GM18909 (cell line): Measurements from ENCODE around the gene METTL1.
"Not testable (repeated sequence)": the region's sequence is repeated elsewhere in the genome, so short reads cannot be mapped to it uniquely, and the experiment has no call there.

Experiments
- ATAC-seq: cut with Tn5 transposase; IDR thresholded peaks from one replicate; pipeline ENCODE4 v1.9.1; 2021; ENCODE audit warnings: mild to moderate bottlenecking; ENCODE audit not compliant: unreplicated experiment, poor library complexity

The METTL1 gene

DNA sequence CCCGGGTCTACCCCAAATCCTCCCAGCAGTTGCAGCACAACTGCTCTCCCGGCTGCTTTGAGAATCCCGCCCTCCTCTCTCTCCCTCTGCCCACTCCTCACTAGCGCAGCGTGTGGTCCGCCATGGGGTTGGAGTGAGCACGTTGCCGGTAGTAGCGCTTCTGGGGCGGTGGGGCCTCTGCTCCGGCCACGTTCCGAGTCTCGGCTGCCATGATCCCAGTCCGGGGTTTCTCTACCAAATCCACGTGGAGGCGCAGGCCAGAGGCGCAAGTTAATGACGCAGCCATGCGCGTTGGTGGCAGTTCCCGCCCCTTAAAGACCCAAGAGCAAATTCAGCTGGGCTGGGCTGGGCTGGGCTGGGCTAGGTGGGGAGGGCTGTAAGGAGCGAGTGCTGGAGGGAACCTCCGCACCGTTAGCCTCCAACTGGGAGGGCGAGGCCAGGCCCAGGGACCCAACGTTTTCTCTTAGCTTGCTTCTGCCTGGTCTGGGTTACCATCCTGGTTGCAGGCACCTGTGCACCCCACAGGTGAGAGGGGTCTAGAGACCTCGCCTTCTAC lies at the start of gene METTL1:
Gene METTL1, minus strand, starts transcription at position 233 of the 556 bp plus-strand sequence. Its CDS starts 22 bp downstream, at position 211.
- ATAC-seq = peak; percentile 85

DNA sequence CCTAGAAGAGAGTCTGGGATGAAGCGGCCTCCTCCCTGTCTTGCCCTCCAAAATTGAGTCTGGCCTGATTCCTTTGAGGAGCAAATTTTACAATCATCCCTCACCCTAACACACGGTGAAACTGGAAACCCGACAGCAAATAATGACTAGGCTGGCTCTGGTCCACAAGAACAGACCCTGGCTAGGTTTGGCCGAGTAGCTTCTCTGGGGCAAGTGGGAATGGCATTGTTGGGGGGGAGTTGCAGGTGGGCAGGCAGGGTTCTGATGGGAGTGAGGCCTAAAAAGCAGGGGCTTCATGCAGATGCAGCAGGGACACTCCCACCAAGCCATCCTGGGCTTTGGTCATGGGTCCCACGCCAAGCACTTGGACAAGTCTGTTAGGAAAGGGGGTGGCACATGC lies 49.1 kb upstream of the METTL1 start:
- ATAC-seq = not testable (repeated sequence)

DNA sequence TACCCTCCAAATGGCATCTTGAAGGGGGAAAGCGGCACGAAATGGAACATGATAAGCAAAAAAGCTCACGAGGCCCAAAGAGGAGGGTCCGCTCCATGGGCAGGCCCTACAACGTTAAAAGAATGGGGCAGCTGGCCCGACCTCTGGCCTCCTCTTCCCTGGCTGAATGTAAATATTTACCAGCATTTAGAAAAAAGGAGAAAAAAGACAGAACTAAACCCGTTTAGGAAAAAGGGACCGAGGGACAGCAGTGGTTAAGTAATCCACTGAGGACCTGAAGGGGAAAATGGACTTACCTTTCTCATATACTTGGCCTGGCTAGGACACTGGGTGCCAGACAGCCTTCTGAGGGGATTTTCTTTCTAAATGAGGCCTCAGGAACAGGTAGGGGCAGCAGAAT lies 48.2 kb upstream of the METTL1 start:
- not testable (repeated sequence) for ATAC-seq

DNA sequence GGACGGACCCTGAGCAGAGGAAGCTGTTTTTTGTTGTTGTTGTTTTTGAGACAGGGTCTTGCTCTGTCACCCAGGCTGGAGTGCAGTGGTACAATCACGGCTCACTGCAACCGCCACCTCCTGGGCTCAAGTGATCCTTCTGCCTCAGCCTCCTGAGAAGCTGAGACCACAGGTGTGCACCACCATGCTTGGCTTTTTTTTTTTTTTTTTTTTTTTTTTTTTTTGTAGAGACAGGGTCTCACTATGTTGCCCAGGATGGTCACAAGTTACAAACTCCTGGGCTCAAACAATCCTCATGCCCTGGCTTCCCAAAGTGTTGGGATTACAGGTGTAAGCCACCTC lies 46.1 kb upstream of the METTL1 start:
- not testable (repeated sequence) for ATAC-seq

DNA sequence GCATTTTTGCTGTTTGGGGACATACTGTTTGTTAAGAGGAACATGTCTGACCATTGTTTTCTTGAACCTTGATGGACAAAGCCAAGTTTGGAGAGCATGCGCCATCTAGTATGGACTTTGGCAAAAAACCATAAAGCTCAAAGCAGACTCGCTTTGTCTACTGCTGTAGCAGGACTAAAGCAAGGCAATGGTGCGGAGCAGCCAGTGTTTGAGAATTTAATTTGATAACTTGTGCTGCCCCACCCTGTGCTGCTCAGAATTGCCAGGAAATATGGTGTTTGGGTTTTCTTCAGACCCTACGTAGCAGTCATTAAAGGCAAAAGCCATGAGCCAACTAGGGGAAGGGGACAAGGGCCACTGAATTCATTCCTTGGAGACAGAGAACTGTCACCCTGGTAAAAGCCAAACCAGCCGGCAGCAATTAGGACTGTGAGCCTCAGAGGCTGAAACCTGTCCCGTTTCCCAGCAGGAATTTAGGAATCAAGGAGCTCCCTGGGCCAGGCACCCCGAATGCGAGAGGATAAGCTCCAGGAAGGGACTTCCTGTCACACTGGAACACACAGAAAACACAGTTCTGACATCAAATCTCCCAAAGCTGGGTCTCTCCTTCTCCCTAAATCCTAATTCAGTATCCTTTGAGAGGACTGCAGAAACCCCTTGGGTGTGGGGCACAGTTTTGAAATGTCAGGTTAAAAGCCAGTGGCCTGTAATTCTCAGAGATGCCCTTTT lies 45.5 kb upstream of the METTL1 start:
- no peak for ATAC-seq

DNA sequence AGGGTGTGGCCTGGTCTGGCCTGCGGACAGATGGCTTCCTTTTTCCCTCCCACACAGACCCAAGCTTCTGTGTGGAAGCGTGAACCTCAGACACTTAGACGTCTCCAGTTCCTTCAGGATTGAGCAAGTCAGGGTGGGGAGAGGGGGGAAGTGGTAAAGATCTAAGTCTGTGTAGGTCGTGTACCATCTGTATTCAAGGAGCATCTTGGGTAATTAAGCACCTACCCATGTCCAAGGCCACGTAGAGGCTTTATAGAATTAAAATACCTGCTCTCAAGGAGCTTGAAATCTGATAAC lies 44.9 kb upstream of the METTL1 start:
- no peak for ATAC-seq

DNA sequence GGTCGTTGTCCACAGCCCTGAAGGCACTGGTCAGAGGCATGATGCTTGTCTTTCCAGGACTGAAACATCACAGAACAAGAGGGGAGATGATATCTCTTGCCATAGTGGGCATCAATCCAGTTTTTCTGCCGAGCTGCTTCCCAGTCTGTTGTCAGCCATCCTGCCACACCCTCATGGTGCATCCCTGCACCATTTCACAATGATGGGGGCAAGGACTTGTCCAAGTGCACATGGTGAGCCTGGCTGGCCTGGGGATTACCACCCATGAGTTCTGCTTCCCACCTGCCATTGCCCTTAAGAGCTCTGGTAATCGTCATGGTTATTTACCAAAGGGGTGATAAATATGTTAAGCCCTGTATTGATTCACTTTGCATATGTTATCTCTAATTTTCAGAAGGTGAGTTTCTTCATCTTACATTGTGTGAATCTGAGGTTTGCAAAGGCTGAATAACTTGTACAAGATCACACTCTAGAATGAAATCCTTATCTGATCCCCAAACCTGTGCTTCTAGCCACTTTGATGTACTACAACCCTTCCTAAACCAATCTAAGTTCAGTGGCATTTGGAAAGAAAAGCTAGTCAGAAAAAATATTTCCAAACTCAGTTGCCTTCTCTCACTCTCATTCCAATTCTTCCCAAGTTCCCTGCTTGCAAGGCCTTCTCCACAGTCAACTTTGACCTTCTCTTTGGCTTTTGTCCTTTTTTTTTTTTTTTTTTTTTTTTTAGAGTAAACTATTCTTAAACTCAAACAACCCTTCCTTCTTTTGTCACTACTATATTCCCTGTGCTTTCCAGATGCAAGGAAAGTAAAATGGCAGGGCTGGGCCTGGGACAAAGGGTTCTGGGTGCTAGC lies 44.3 kb upstream of the METTL1 start:
- ATAC-seq = no peak

DNA sequence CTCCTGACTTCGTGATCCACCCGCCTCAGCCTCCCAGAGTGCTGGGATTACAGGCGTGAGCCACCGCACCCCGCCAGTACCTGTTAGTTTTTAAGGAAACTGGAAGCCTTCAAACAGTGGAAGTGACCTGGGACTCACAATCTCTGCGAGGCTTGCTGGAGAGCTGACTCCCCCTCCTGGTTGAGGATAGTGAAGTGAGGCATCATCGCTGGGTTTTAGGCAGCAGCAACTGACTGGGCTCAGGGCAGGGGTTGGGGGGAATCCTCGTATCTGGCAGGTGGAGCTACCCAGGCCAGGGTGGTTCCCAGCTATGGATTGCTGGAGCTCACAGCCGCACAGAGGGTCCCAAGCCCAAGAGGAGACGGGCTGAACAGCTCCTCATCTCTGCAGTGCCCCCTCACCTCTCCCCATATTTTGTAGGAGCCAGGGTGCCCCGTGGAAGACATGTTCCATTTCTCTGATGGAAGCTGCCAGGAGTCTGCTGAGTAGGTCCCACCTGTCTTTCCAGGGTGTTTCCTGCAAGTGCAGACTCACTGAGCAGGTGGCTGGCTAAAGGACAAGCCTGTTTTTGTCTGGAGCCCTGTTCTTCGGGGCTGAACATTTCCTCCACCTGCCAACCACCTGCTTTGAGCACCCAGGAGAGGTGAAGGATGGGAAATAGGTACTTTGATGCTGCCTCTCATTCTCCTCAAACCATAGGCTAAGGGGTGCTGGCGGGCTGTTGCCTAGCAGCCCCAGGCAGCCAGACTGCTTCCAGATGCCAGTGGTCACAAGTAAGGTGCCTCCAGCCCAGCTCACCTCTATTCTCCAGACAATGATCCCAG lies 43.5 kb upstream of the METTL1 start:
- no peak for ATAC-seq

DNA sequence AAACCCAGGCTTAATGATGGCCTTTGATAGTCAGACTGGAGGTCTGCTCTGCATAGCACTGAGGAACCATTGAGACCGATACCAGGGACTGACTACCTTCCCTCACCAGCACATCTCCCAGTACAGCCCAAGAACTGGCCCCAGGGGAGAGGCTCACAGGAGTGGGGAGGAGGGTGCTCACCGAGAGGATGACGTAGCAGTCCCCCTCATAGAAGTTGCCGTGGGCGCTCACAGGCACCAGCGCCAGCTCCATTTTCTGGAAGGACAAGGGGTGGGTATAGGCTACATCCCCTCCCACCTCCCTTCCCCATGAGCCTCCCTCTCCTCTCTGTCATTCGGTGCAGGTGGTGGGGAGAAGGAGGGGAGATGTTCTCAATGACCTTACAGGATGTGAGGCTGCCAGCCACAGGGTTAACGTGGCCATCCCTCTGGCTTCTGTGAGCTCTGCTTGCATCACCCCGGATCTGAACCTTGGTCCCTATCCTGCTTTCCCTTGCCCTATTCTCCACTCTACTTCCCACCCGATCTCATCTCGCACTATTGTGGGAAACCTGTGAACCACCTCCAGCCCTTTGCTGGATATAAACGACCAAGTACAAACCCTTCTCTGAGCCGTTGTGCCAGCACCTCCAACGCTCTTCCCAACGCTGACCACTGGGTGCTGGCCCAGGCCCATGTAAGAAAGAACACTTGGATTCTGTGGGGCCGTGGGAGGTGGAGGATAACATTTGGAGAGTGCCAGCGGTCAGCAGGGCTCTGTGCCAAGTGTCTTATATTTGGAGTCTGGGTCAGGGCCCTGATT lies 42.3 kb upstream of the METTL1 start:
- ATAC-seq = no peak

DNA sequence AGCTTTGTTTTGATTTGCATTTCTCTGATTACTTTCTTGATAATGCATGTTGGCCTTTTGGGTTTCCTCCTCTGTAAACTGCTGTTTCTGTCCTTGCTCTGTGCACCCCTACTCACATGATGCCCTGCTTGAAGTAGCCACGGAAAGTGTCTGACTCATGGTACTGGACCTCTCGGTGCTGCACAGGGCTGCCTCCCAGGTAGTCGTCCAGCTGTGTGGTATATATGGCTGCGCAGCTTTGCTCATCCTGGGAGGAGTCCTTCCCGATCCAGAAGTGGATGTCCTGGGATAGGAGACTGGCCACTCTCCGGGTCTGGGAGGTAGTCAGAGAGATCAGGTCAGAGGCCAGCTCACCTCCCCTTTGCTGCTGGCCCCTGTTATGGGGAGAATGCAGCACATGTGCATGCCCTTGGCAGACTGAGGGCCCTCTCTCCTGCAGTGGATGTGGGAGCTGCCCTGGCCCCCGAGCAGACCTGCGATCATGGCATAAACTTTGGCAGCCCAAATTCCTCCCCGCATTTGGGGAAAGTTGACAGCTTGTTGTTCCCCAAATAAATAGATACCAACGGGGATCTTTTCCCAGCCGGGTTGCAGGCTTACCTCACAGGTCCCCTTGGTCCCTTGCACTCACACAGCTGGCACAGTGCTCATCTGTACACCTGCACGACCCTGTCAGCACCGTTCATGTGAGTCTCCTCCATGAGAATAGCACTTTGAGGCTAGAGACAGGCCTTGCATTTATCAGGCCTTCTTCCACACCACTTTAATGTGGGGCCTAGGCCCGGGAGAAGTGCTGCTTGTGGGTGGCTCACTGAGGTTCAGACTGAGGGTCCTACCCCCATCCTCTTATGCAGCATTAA lies 41.4 kb upstream of the METTL1 start:
- ATAC-seq = no peak

DNA sequence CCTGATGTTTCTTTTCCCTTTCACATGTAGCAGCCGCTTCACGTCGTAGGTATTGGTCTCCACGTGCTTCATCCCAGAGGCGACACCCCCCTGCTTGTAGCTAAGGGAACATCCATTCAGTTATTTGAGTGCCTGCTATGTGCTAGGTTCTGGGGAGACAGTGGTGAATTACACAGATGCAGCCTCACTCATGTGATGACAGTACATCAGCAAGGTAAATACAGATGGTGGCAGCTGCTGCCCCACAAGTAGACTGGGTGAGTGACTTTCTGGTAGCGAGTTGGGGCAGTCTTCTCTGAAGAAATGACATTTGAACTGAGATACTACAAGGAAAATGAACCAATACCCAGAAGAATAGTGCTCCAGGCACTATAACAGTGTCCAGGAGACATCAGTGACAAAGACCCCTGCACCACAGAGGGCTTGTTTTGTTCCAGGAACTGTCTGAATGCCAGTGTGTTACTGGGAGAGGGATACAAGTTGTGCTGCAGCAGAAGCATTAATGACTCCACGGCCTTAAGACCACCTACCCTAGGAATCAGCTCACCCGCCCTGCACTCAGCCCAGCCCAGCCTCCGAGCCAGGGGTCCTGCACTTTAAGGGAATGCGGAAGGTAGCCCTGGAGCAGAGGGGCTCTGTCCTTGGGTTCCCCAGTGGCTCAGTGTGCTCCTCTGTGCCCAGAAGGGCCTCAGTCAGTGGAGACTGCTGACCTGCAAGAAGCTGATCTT lies 39.3 kb upstream of the METTL1 start:
- no peak for ATAC-seq

DNA sequence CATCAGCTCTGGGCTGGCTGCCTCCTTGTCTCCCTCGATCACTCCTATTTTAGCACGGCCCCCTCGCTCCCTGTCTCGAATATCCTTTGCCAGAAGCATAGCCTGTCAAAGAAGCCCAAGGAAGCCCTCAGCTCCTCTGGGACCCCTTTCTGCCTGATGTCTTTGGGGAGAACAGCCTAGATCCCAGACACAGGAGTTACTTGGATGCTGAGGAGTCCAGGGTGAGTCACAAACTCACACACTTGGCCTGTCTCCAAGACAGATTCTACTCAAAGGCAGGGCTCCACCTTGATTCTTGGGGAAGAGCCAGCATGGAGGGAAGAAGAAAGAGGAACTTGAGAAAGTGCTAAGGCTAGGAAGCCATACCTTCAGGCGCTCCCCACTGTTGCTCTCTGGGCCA lies 38.5 kb upstream of the METTL1 start:
- ATAC-seq = no peak

DNA sequence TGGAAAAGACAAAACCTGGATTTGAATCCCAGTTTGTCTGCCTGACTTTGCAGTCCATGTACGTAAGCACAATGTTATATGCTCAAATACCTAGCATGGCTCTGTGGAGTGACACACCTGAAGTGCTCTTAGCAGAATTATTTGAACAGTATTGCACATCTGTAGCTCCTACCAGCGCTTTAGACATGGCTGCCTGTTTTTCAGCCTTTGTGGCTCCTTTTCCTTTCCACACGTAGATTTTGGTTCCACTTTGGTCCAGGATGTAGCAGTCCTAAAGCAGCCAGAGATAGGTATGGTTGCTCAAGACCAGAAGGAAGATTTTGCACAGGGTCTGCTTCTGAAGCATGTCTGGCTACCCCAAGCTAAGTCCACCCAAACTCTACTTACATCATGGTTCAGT lies 37.5 kb upstream of the METTL1 start:
- no peak for ATAC-seq

DNA sequence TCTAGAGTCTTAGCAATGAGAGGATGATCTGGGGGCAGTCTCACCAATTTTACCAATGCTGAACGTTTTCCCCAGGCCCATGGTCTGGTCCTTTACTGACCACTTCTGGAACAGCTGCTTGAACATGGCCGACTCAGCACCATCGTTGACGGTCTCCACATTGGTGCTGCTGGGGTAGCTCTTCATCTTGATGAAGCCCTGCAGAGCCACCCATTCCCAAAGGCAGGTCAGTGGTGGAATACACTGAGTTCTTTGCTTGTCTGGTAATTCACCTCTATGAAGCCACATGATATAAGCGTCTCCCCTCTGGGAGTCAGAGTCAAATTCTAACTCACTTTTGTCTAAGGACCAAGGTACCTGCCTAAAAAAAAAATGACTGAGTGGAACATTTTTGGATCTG lies 36.4 kb upstream of the METTL1 start:
- ATAC-seq = no peak

DNA sequence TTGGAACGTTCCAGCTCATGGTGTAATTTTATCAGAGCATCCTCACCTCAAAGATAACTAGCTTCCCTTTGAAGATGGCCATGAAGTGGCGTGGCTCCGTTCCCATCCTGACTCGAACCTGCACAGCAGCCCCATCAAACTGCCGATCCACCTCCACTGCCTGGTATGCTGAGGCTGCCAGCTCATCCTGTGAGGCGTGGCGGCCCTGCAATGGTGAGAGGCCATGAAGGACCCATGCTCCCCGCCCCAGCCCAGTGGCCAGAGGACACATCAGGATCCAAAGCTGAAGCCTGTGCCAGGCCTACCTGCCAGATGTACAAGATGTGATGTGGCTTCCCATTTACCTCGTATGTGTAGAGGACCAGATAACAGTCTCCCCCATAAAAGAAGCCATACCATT lies 35.4 kb upstream of the METTL1 start:
- no peak for ATAC-seq

DNA sequence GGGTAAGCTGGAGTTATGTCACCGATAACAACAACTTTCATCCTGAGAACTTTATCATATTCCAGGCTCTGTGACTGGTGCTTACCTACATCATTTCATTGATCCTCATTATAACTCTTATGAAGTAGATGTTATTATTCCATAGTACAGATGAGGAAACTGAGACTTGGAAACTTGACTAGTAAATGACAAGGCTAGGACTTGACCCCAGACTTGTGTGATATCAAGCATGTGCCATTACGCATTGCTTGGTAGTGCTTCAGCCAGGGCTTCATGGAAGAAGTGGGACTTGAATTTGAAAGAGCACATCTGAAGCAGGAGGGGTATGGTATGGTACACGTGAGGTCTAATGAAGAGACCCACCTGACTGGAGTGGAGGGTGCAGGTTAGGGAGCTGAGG lies 34.8 kb upstream of the METTL1 start:
- no peak for ATAC-seq

DNA sequence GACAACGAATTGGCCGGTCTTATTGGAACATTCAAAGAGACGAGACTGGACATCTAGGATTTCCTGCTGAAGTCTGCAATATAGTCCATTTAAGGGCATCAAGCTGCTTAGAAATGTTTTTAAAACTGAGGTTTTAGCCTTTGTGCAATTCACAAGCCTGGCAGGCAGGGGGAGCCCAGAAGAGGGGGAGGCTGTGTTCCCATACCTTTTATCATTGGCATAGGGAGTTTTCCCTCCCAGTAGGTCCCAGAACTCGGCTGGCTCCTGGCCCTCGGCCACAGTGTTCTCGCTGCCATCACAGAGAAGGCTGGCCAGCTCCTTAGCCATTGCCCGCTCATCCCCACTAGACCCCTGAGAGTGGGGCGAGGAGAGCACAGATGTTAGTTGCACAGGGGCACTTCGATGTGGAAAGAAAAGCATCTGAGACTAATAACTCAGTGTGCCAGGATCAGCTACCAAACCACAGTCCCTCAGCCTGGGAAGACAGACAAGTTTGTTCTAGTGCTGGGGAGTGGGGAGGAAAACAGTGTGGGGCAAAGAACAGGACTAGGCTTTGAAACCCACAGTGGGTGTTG lies 31.5 kb upstream of the METTL1 start:
- no peak for ATAC-seq

DNA sequence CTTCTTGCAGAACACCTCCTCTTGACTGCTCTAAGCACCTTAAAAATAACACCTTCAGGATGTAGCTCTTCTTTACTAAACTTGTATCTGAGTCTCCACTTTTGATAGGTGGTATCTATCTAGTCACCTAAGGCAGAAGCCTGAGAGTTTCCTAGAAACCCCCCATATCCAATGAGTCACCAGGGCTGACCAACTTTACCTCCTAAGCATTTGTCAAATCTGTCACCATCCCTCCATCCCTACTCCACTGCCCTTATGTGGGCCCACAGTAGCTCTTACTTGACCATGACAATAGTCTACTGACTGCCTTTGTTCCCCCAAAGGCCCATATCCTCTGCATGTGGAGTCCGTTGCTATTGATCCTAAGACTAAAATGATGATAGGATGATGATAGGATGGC lies 30.7 kb upstream of the METTL1 start:
- ATAC-seq = no peak
